Central memory CD8-positive, alpha-beta T cell (primary cell): ENCODE measurements around the gene UNC5A.
A peak's percentile ranks its signal among the peaks of the same experiment; 100 is the strongest.
"Not testable (repeated sequence)": the region's sequence is repeated elsewhere in the genome, so short reads cannot be mapped to it uniquely, and the experiment has no call there.

Source experiments
- ATAC-seq: fragments of 150-1000 bp; cut with Tn5 transposase; replicated peaks from 2 replicates; pipeline ENCODE4 v1.10.0; 2022; ENCODE audit warnings: mild to moderate bottlenecking, moderate FRiP score, moderate number of reproducible peaks; ENCODE audit not compliant: poor library complexity, severe bottlenecking; ENCODE audit errors: extremely low read depth
- DNase-seq, 2 donors: peaks; one replicate each; pipeline ENCODE4 v3.0.0; 2021; ENCODE audit warnings: low spot score in 2 of 2
- H3K27ac Mint-ChIP-seq: one replicate; pipeline ENCODE4 v1.8.0; 2022; ENCODE audit warnings: low read depth, mild to moderate bottlenecking, moderate library complexity, mixed read lengths
- H3K27me3 Mint-ChIP-seq: one replicate; pipeline ENCODE4 v1.8.0; 2022; ENCODE audit warnings: mixed read lengths
- H3K36me3 Mint-ChIP-seq: one replicate; pipeline ENCODE4 v1.8.0; 2022; ENCODE audit warnings: mild to moderate bottlenecking, moderate library complexity, mixed read lengths; ENCODE audit not compliant: insufficient read depth
- H3K4me1 Mint-ChIP-seq: one replicate; pipeline ENCODE4 v1.8.0; 2022; ENCODE audit warnings: mixed read lengths
- H3K4me3 Mint-ChIP-seq: one replicate; pipeline ENCODE4 v1.8.0; 2022; ENCODE audit warnings: mild to moderate bottlenecking, moderate library complexity, mixed read lengths
- H3K9me3 Mint-ChIP-seq: one replicate; pipeline ENCODE4 v1.8.0; 2022; ENCODE audit warnings: mixed read lengths

UNC5A gene

DNA sequence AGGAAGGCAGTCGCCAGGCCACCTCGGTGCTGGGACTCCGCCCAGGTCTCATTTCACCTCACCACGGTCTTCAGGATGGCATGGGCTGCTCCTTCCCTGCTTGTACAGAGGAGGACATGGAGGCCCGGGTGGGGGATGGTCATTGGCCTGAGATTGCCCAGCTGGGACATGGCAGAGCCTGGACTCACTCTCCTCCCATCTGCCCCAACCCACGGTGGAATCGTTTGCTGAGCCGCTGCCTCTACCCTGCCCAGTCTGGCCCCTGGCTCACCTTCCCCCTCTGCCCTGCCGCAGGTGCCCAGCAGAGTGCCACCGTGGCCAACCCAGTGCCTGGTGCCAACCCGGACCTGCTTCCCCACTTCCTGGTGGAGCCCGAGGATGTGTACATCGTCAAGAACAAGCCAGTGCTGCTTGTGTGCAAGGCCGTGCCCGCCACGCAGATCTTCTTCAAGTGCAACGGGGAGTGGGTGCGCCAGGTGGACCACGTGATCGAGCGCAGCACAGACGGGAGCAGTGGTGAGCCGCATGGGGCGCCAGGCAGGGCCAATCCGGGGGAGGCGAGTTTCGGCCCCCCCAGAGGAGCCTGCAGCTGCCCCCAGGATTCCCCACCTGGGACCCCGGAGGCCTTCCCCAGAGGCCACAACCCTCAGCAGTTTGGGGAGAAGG is 52.1 kb downstream of the UNC5A start:
- Mint-ChIP-seq H3K9me3 (no peaks in the 10 kb centered on the region), H3K36me3 (no peaks in the 10 kb centered on the region), H3K4me1 (no peaks in the 10 kb centered on the region), H3K4me3 (no peak overlapping the region), H3K27ac (no peak overlapping the region), H3K27me3 (peaks cover 70% of the 10 kb centered on the region)
- ATAC-seq (no peak), DNase-seq (no peak)

GRCh38 chr5:176863041-176863764 is 52.8 kb downstream of the UNC5A start:
- Mint-ChIP-seq H3K4me3 (no peak overlapping the region), H3K36me3 (no peaks in the 10 kb centered on the region), H3K9me3 (no peaks in the 10 kb centered on the region), H3K27ac (no peak overlapping the region), H3K4me1 (no peaks in the 10 kb centered on the region), H3K27me3 (peaks cover 63% of the 10 kb centered on the region)
- no peak for DNase-seq
- no peak for ATAC-seq

DNA sequence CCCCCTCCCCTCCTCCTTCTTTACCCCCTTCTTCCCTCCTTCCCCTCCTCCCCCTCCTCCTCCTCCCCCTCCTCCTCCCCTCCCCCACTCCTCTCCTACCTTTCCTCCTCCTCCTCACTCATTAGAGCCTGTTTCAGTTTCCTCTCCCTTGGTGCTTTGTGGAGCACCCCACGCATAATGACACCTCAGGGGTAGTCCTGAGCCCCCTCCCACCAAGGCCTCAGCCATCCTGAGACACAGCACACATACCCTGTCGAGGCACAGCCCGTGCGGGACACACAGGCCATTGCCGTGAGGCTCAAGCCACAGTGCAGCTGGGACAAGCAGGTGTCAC is 53.4 kb downstream of the UNC5A start:
- Mint-ChIP-seq H3K4me1 (no peaks in the 10 kb centered on the region), H3K9me3 (no peaks in the 10 kb centered on the region), H3K4me3 (no peak overlapping the region), H3K36me3 (peaks cover under 1% of the 10 kb centered on the region), H3K27me3 (peaks cover 58% of the 10 kb centered on the region), H3K27ac (no peak overlapping the region)
- ATAC-seq (no peak), DNase-seq (no peak)

DNA sequence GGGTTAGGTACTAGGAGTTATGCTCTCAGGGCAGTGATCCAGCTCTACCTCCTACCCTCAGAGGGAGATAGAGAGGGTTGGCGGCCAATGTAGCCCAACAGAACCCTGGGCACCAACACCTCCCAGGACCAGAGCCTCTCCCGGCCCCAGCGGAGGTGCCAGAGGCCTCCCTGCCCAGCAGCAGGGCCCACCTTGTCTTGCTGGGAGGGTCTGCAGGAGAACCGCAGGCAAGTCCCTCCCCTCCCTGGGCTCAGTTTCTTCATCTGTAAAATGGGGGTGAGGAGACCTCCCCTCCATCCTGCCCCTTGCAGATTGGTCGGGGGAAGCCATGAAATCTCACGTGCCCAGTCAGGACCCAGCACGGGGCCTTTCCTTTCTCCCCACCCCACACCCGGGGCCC is 54.4 kb downstream of the UNC5A start:
- Mint-ChIP-seq H3K36me3 (peaks cover 4% of the 10 kb centered on the region), H3K27me3 (peaks cover 56% of the 10 kb centered on the region), H3K4me3 (no peak overlapping the region), H3K4me1 (no peaks in the 10 kb centered on the region), H3K27ac (no peak overlapping the region), H3K9me3 (no peaks in the 10 kb centered on the region)
- no peak for DNase-seq
- ATAC-seq: no peak

GRCh38 chr5:176865964-176866363 is 55.6 kb downstream of the UNC5A start:
- no peak overlapping the region for H3K27ac Mint-ChIP-seq
- H3K9me3 Mint-ChIP-seq: no peaks in the 10 kb centered on the region
- peaks cover 45% of the 10 kb centered on the region for H3K27me3 Mint-ChIP-seq
- peaks cover 7% of the 10 kb centered on the region for H3K36me3 Mint-ChIP-seq
- peaks cover 6% of the 10 kb centered on the region for H3K4me1 Mint-ChIP-seq
- DNase-seq (no peak), ATAC-seq (no peak)
- H3K4me3 Mint-ChIP-seq: no peak overlapping the region

DNA sequence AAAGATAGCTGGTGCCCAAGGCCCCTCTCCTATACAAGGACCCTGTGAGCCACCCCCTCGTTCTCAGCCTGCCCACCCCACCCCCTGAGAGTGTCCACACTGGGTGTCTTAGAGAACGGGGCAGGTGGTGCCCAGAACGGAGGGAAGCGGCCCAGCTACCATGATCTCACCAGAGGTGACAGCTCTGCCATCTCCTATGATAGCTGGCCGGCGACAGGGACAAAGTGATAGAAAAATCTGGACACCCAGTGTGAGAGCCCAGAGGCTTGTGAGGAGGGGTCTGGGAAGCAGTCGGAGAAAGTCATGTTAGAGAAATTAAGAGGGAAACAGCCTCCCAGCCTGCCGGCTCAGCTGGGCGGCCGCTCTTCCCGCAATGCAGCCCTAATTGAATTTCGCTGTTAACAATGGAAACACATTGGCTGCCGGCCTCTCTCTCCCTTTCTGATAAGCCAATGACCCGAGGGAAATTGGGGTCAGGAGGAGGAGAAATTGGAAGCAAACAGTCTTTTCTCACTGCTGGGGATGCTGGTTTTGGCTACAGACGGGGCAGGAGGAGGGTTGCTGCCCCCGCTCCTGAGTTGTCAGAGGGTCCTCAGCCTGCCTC is 56.5 kb downstream of the UNC5A start:
- Mint-ChIP-seq H3K27ac (no peak overlapping the region), H3K27me3 (peaks cover 44% of the 10 kb centered on the region)
- ATAC-seq: no peak

GRCh38 chr5:176868126-176868525 is 57.8 kb downstream of the UNC5A start:
- H3K27ac Mint-ChIP-seq: no peak overlapping the region
- ATAC-seq: no peak
- DNase-seq: no peak
- no peak overlapping the region for H3K4me3 Mint-ChIP-seq
- H3K9me3 Mint-ChIP-seq: no peaks in the 10 kb centered on the region
- H3K36me3 Mint-ChIP-seq: peaks cover 15% of the 10 kb centered on the region
- H3K4me1 Mint-ChIP-seq: peaks cover 8% of the 10 kb centered on the region
- H3K27me3 Mint-ChIP-seq: peaks cover 37% of the 10 kb centered on the region

More for the DNA sequence above, 56.5 kb downstream of the UNC5A start:
- no peak for DNase-seq
- Mint-ChIP-seq H3K4me1 (peaks cover 6% of the 10 kb centered on the region), H3K36me3 (peaks cover 7% of the 10 kb centered on the region), H3K9me3 (no peaks in the 10 kb centered on the region), H3K4me3 (no peak overlapping the region)

DNA sequence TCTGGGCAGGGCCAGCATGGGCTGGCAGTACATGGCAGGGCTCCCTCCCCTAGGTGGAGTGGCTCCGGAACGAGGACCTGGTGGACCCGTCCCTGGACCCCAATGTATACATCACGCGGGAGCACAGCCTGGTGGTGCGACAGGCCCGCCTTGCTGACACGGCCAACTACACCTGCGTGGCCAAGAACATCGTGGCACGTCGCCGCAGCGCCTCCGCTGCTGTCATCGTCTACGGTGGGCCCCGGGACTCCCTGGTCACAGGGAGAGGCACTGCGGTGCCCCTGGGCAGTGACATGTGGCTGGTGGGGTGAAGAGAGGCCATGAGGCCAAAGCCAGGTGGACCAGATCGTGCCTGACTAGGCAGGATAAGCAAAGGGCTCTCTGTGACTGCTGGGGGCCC is 58.4 kb downstream of the UNC5A start:
- no peak for ATAC-seq
- Mint-ChIP-seq H3K4me3 (no peak overlapping the region), H3K27ac (no peak overlapping the region), H3K36me3 (peaks cover 18% of the 10 kb centered on the region), H3K9me3 (no peaks in the 10 kb centered on the region), H3K4me1 (peaks cover 12% of the 10 kb centered on the region), H3K27me3 (peaks cover 31% of the 10 kb centered on the region)
- no peak for DNase-seq

- no peak overlapping the region for H3K4me3 Mint-ChIP-seq
- H3K4me1 Mint-ChIP-seq: peaks cover 15% of the 10 kb centered on the region
- H3K27ac Mint-ChIP-seq: no peak overlapping the region
- DNase-seq: no peak
- no peak for ATAC-seq
- H3K27me3 Mint-ChIP-seq: peaks cover 22% of the 10 kb centered on the region
- H3K9me3 Mint-ChIP-seq: no peaks in the 10 kb centered on the region
- peaks cover 19% of the 10 kb centered on the region for H3K36me3 Mint-ChIP-seq
Observed at GRCh38 chr5:176869501-176870109, 59.2 kb downstream of the UNC5A start.

DNA sequence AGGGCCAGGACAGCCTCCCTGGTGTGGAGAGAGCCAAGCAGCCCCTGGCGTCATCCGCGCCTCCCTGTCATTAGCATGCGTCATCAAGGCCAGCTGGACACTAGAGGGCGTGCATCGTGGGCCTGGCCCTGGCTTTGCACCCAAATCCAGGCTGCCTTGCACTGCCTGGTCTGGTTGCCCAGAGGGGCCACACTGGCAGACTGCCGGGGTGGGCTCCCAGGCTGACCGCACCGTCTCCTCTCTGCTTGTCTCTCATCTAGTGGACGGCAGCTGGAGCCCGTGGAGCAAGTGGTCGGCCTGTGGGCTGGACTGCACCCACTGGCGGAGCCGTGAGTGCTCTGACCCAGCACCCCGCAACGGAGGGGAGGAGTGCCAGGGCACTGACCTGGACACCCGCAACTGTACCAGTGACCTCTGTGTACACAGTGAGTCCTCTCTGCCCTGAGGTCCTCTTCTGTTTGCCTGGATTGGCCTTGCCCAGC is 59.8 kb downstream of the UNC5A start:
- DNase-seq: no peak

GRCh38 chr5:176870644-176871043 is 60.3 kb downstream of the UNC5A start:
- peaks cover 23% of the 10 kb centered on the region for H3K4me1 Mint-ChIP-seq
- peaks cover 22% of the 10 kb centered on the region for H3K27me3 Mint-ChIP-seq
- not testable (repeated sequence) for H3K9me3 Mint-ChIP-seq, H3K4me3 Mint-ChIP-seq, DNase-seq, ATAC-seq
- peaks cover 21% of the 10 kb centered on the region for H3K36me3 Mint-ChIP-seq
- H3K27ac Mint-ChIP-seq: peak overlapping the region; percentile 44

More for the DNA sequence above, 59.8 kb downstream of the UNC5A start:
- Mint-ChIP-seq H3K27ac (peak overlapping the region; percentile 44), H3K27me3 (peaks cover 22% of the 10 kb centered on the region), H3K4me1 (peaks cover 18% of the 10 kb centered on the region), H3K36me3 (peaks cover 20% of the 10 kb centered on the region), H3K9me3 (no peaks in the 10 kb centered on the region), H3K4me3 (no peak overlapping the region)
- no peak for ATAC-seq

- not testable (repeated sequence) for H3K9me3 Mint-ChIP-seq, ATAC-seq
- peaks cover 20% of the 10 kb centered on the region for H3K27me3 Mint-ChIP-seq
- H3K4me3 Mint-ChIP-seq: peak overlapping the region; percentile 9
- peak overlapping the region; percentile 91 for H3K27ac Mint-ChIP-seq
- peaks cover 33% of the 10 kb centered on the region for H3K4me1 Mint-ChIP-seq
- DNase-seq: peak in 1 of 2 donors; percentile 14
- H3K36me3 Mint-ChIP-seq: peaks cover 21% of the 10 kb centered on the region
Observed at GRCh38 chr5:176872586-176872985, 62.2 kb downstream of the UNC5A start.
